HCT116 (cell line): ENCODE results near the gene STARD3NL.

Source experiments
- POLR2A ChIP-seq: IDR thresholded peaks from 2 replicates; pipeline ENCODE4 v1.7.0; 2011; ENCODE audit warnings: borderline replicate concordance; ENCODE audit not compliant: insufficient read depth, insufficient read length; ENCODE audit errors: extremely low read depth
- ZNF274 ChIP-seq: fragments of 200-500 bp; sonication (Bioruptor generic); IDR thresholded peaks from 2 replicates; pipeline ENCODE4 v1.6.1; 2014; ENCODE audit warnings: mild to moderate bottlenecking, low read depth, low read length, inconsistent platforms
- TF ChIP-seq, protein P1 (sequence below): IDR thresholded peaks from 2 replicates; pipeline ENCODE4 v1.6.1; 2011; ENCODE audit warnings: mild to moderate bottlenecking, low read length, moderate library complexity; ENCODE audit not compliant: insufficient replicate concordance; ENCODE audit errors: extremely low read depth

DNA sequence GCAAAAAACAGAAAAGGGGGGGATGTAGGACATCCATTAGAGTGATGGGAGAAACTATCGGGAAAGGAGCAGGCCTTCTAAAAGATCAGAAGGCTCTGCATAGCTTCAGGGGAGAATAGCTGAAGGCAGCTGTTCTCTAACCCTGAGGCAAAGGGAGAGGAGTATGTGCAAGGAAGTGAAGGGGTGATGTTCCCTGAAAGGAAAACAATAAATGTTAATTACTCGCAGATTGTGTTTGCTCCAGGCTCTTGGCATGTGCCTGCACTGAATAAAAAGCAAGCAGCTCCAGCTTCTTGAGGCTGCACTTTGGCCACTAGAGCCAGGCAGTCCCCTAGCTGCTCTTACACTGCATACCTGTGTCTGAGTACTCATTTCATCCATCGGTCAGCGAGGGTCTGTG lies 14.4 kb upstream of the STARD3NL start:
- TF ChIP-seq POLR2A: no peak
- TF ChIP-seq, protein P1, sequence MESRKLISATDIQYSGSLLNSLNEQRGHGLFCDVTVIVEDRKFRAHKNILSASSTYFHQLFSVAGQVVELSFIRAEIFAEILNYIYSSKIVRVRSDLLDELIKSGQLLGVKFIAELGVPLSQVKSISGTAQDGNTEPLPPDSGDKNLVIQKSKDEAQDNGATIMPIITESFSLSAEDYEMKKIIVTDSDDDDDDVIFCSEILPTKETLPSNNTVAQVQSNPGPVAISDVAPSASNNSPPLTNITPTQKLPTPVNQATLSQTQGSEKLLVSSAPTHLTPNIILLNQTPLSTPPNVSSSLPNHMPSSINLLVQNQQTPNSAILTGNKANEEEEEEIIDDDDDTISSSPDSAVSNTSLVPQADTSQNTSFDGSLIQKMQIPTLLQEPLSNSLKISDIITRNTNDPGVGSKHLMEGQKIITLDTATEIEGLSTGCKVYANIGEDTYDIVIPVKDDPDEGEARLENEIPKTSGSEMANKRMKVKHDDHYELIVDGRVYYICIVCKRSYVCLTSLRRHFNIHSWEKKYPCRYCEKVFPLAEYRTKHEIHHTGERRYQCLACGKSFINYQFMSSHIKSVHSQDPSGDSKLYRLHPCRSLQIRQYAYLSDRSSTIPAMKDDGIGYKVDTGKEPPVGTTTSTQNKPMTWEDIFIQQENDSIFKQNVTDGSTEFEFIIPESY: no peak
- no peak for TF ChIP-seq ZNF274
